Lower leg skin (tissue), 3 donors: ENCODE measurements around the gene DCDC2.
"Not testable (repeated sequence)": the region's sequence is repeated elsewhere in the genome, so short reads cannot be mapped to it uniquely, and the experiment has no call there.

Source experiments
- POLR2A ChIP-seq, 2 donors: fragments of 450-650 bp; IDR thresholded peaks; one replicate each; pipeline ENCODE4 v1.6.1; 2016 to 2017; ENCODE audit warnings: antibody characterized with exemption in 2 of 2, mild to moderate bottlenecking in 1 of 2, moderate library complexity in 1 of 2
- TF ChIP-seq, protein P1 (sequence below), 3 donors: fragments of 450-650 bp; IDR thresholded peaks; one replicate each; pipeline ENCODE4 v1.5.1; 2016; ENCODE audit warnings: antibody characterized with exemption in 3 of 3, mild to moderate bottlenecking in 3 of 3, moderate library complexity in 2 of 3

DNA sequence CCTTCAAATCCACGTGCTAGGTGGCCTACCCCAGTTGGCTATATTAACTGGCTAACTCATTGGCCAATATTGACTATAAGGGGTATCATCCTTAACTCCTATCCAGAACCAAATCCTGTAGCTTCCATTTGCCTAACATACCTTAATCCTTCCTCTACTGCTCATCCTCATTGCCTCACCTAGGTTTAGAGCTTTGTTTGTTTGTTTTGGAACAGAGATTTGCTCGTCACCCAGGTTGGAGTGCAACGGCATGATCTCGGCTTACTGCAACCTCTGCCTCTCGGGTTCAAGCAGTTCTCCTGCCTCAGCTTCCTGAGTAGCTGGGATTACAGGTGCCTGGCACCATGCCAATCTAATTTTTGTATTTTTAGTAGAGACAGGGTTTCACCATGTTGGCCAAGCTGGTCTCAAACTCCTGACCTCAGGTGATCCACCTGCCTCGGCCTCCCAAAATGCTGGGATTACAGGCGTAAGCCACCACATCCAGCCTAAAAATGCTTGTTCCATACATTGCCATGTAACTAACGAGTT is 7.3 kb upstream of the DCDC2 start:
- TF ChIP-seq, protein P1, sequence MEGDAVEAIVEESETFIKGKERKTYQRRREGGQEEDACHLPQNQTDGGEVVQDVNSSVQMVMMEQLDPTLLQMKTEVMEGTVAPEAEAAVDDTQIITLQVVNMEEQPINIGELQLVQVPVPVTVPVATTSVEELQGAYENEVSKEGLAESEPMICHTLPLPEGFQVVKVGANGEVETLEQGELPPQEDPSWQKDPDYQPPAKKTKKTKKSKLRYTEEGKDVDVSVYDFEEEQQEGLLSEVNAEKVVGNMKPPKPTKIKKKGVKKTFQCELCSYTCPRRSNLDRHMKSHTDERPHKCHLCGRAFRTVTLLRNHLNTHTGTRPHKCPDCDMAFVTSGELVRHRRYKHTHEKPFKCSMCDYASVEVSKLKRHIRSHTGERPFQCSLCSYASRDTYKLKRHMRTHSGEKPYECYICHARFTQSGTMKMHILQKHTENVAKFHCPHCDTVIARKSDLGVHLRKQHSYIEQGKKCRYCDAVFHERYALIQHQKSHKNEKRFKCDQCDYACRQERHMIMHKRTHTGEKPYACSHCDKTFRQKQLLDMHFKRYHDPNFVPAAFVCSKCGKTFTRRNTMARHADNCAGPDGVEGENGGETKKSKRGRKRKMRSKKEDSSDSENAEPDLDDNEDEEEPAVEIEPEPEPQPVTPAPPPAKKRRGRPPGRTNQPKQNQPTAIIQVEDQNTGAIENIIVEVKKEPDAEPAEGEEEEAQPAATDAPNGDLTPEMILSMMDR (IDR thresholded peaks at IDR 0.05): not testable (repeated sequence)
- not testable (repeated sequence) for TF ChIP-seq POLR2A (IDR thresholded peaks at IDR 0.05)
